ENCODE results near the gene CDH4.

CDH4 gene

DNA sequence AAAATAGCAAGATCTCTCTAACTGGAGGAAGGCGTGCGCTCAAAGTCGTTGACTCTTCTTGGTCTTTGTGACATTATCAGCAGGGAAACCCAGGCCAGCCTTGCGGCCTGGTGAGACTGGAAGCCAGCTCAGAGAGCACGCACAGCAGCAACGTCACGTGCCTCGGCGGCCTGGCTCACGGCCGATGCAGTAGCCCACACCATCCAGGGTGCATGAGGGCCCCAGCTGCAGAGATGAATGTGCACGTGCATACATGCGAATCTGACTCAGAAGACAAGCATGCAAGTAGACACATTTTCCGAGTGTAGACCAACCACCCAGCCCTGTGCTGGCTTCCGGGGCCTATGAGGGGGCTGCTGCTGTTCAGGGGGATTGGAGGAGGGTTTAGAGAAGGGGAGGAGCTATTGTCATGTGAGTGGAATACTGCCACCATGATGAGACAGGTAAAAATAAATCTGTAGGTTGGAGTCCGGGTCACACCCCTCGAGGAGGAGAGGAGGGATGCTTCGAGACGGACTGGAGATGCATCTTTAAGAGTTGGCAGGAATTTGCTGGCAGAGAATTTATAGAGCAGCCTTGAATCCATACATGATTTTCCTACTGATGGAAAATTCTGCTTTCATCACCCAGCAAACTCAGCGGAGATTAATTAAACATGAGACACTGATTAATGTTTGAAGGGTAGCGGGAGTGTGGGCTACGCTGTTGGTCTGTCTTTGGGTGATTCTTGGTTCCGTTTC, 388.2 kb downstream of the CDH4 start:
- no peak for DNase-seq

GRCh38 chr20:61640871-61641245, 388.8 kb downstream of the CDH4 start:
- DNase-seq, result no peak

GRCh38 chr20:61643656-61644377, 391.8 kb downstream of the CDH4 start:
- no peak for DNase-seq

GRCh38 chr20:61644378-61645076, 392.5 kb downstream of the CDH4 start:
- no peak for DNase-seq

DNA sequence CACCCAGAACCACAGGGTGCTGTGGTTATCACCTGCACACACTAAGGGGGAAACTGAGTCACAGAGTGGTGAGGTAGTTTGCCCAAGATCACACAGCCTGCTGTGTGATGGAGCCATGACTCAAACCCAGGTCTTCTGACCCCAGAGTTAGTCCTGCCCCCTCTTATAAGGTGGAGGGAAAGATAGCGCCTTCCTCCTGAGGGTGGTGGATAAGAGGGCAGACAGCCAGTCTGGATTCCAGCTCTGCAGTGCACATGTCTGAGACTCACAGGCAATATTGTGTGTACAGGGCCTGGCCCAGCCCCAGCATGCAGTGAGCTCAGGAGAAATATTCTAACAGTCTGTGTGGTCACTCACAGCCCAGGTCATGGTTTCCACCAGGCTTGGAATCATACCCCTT, 393.7 kb downstream of the CDH4 start:
- no peak for DNase-seq

DNA sequence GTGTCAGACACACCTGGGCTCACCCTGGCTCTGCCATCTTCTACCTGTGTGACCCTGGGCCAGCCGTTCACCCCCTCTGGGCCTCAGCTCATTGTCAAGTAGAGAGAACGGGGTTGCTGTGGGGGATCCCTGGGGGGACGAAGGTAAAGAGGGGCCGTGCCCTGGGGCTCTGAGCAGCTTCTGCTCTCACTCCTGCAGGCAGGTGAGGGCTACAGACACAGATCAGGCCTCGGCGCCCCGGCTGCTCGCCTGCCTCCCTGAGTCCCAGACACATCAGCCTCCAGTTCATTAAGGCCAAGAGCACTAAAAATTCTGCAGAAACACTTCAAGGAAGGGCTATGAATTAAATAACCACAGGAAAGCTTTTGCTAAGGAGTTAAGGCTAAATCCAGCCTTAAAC, 394.4 kb downstream of the CDH4 start:
- DNase-seq, result no peak

GRCh38 chr20:61646986-61647385, 394.9 kb downstream of the CDH4 start:
- DNase-seq, result no peak

- DNase-seq, result no peak
These were observed 395.6 kb downstream of the CDH4 start for GRCh38 chr20:61647702-61648101.

DNA sequence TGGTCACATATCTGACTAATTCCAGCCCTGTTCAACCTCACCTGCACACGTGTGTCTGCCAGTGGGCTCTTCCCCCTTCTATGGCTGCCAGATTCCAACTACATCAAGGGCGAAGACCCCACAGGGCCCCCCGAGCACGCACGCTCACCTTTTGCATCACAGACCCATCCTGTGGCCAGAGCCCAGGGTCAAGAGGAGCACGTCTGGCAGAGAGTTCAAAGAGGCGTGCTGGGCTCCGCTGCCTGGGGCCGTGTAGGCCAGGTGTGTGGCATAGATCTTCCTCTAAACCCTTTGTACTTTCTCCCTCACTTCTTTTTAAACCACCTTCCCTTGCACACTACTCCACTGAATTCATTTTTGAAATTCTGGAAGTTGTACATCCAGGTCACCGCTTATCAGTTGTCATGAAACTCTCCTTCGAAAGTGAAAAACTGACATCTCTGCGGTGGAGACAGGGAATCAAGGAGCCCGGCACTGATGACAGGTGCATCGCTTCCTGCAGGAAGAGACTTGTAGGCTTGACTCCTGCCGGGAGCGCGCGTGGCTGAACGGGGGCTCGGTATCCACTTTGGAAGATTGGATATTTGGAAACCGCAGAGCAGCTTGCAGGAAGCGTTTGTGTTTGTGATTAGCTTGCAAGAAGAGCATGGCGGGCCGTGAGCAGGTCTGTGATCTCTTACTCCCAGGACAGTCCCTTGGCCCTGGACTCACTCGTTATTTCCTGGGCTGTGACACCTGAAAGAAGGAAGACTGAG, 397.2 kb downstream of the CDH4 start:
- no peak for DNase-seq

- no peak for DNase-seq
These were observed 397.8 kb downstream of the CDH4 start for GRCh38 chr20:61649860-61650162.

DNA sequence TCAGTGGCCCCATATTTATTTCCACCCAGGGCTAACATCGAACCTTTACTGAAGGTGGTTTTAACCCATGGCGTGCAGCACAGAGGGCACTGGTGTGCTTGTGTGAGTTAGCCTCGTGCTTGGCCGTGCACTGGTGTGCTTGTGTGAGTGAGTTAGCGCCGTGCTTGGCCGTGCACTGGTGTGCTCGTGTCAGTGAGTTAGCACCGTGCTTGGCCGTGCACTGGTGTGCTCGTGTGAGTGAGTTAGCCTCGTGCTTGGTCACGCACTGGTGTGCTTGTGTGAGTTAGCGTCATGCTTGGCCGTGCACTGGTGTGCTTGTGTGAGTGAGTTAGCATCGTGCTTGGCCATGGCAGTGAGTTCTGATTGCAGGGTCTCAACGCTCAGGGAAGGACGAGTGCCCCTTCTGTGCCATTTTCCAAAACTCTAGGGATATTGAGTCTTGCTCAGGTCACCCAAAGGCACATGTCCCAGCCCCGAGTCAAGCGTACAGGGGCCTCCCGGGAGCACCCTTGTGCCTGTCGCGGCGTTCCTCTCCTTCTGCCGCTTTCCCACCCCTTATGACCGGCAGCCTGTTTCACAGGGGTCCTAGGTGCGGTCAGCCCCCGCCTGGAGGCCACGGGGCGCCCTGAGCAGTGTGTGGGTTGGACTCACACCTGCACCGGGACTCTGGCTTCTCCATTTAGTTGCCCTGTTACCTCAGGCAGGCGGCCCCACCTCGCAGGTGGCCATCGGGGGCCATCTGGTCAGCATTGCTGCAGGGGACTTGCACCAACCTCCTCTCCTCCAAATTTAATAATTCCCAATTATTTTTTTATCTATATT, 399.1 kb downstream of the CDH4 start:
- no peak for DNase-seq

- DNase-seq, result no peak
These were observed 400.1 kb downstream of the CDH4 start for GRCh38 chr20:61652146-61652545.

- no peak for DNase-seq
These were observed 402.7 kb downstream of the CDH4 start for GRCh38 chr20:61654726-61655125.

- DNase-seq, result no peak
These were observed 403.5 kb downstream of the CDH4 start for GRCh38 chr20:61655591-61655990.

DNA sequence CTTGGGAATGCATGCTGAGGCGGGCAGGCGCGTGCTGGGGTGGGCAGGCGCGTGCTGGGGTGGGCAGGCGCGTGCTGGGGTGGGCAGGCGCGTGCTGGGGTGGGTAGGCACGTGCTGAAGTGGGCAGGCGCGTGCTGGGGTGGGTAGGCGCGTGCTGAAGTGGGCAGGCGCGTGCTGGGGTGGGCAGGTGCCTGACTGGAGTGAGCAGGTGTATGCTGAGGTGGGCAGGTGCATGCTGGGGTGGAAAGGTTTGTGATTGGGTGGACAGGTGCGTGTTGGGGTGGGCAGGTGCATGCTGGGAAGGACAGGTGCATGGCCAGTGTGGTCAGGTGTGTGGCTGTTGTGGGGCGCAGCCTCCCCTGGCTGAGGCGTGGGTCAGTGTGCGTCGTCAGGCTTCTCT, 404.1 kb downstream of the CDH4 start:
- DNase-seq, result no peak

GRCh38 chr20:61657721-61658377, 405.8 kb downstream of the CDH4 start:
- DNase-seq, result no peak

- no peak for DNase-seq
These were observed 406.5 kb downstream of the CDH4 start for GRCh38 chr20:61658563-61658962.

DNA sequence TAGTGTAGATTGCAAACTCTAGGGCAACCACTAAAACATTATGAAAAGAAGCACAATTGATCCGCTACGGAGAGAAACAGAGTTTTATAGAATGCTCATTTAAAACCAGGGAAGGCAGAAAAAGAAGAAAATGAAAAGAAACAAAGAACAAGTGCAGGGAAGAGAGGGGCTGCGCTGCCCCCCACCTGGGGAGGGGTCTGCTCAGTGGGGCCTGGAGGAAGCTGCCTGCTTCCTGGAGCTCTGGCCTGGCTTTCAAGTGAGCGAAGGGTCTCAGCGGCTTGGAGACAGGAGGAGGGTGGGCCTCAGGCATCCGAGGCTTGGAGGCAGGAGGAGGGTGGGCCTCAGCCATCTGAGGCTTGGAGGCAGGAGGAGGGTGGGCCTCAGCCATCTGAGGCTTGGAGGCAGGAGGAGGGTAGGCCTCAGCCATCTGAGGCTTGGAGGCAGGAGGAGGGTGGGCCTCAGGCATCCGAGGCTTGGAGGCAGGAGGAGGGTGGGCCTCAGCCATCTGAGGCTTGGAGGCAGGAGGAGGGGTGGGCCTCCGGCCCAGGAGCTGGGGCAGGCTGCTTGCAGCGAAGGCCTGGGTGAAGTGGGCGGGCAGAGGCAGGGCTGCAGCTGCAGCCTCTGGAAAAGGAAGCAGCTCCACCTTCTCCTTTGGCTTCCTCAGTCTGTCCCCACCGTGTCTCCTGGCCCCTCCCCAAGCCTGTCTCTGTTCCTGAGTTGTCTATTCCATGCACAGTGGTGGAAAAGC, 407.4 kb downstream of the CDH4 start:
- no peak for DNase-seq

GRCh38 chr20:61659994-61660346, 407.9 kb downstream of the CDH4 start:
- DNase-seq, result no peak

- no peak for DNase-seq
These were observed 408.5 kb downstream of the CDH4 start for GRCh38 chr20:61660559-61660958.

- DNase-seq, result no peak
These were observed 409.0 kb downstream of the CDH4 start for GRCh38 chr20:61661025-61661424.

Measured in SHP77 (cell line).